DND-41 (cell line): ENCODE measurements around the gene OXNAD1.

ENCODE experiments used
- ATAC-seq: fragments of 200-7000 bp; cut with Tn5 transposase; 3 replicates; pipeline ENCODE4 v1.9.1; 2021; ENCODE audit warnings: low read depth; ENCODE audit not compliant: insufficient read depth
- DNase-seq: peaks from one replicate; pipeline ENCODE4 v3.0.0-alpha.2; 2020
- H2AFZ ChIP-seq: 2 replicates; pipeline ENCODE4 v1.6.0; 2012; ENCODE audit warnings: low read depth, low read length
- H3K27ac ChIP-seq: 2 replicates; pipeline ENCODE4 v1.5.1; 2012; ENCODE audit warnings: low read length, inconsistent platforms
- H3K27me3 ChIP-seq: fragments of 200-600 bp; sonication (generic); 2 replicates; pipeline ENCODE4 v1.6.0; 2012; ENCODE audit warnings: low read length, mild to moderate bottlenecking, inconsistent platforms; ENCODE audit not compliant: insufficient read depth, poor library complexity
- H3K36me3 ChIP-seq: 2 replicates; pipeline ENCODE4 v1.5.1; 2012; ENCODE audit warnings: low read length, inconsistent platforms; ENCODE audit not compliant: insufficient read depth
- H3K4me1 ChIP-seq: 2 replicates; pipeline ENCODE4 v1.5.1; 2012; ENCODE audit warnings: mild to moderate bottlenecking, low read length; ENCODE audit not compliant: insufficient read depth
- H3K4me2 ChIP-seq: 2 replicates; pipeline ENCODE4 v1.6.0; 2012; ENCODE audit warnings: mild to moderate bottlenecking, moderate library complexity, low read length, inconsistent platforms; ENCODE audit not compliant: insufficient read depth
- H3K4me3 ChIP-seq, 2 experiments: fragments of 200-600 bp in 1 of 2; shearing (Covaris generic) in 1 of 2; 2 replicates each; pipeline ENCODE4 v1.5.1; 2012 to 2016; ENCODE audit warnings: inconsistent platforms in 2 of 2, low read length in 2 of 2, mild to moderate bottlenecking in 2 of 2, low read depth in 1 of 2, moderate library complexity in 1 of 2
- H3K79me2 ChIP-seq: 2 replicates; pipeline ENCODE4 v1.6.0; 2012; ENCODE audit warnings: low read length, inconsistent platforms; ENCODE audit not compliant: insufficient read depth
- H3K9ac ChIP-seq: 2 replicates; pipeline ENCODE4 v1.6.0; 2012; ENCODE audit warnings: low read depth, mild to moderate bottlenecking, inconsistent platforms, low read length, moderate library complexity
- H3K9me3 ChIP-seq: 2 replicates; pipeline ENCODE4 v1.5.1; 2012; ENCODE audit warnings: low read length, moderate library complexity, mild to moderate bottlenecking, inconsistent platforms; ENCODE audit not compliant: insufficient read depth, severe bottlenecking
- H4K20me1 ChIP-seq: 2 replicates; pipeline ENCODE4 v1.6.0; 2012; ENCODE audit warnings: low read length; ENCODE audit not compliant: insufficient read depth
- CTCF ChIP-seq: IDR thresholded peaks from 2 replicates; pipeline ENCODE4 v1.5.1; 2012; ENCODE audit warnings: borderline replicate concordance, low read length, moderate library complexity, mild to moderate bottlenecking; ENCODE audit not compliant: poor library complexity, severe bottlenecking; ENCODE audit errors: extremely low read depth
- EZH2 ChIP-seq: IDR thresholded peaks from 3 replicates; pipeline ENCODE4 v1.6.1; 2012; ENCODE audit warnings: borderline replicate concordance, low read depth, mild to moderate bottlenecking, moderate library complexity, low read length, inconsistent platforms; ENCODE audit not compliant: severe bottlenecking

The OXNAD1 gene

GRCh38 chr3:16252988-16253387 is 12.0 kb upstream of the OXNAD1 start:
- TF ChIP-seq CTCF (no peak), EZH2 (no peak)
- Histone ChIP-seq H3K9ac (no peak overlapping the region), H3K4me1 (no peaks in the 10 kb centered on the region)

GRCh38 chr3:16253601-16254000 is 11.4 kb upstream of the OXNAD1 start:
- no peak for DNase-seq
- ATAC-seq = no peak
- H3K4me2 ChIP-seq = no peak overlapping the region
- H3K27me3 ChIP-seq = no peaks in the 10 kb centered on the region
- H2AFZ ChIP-seq = no peak overlapping the region
- H4K20me1 ChIP-seq = no peaks in the 10 kb centered on the region
- TF ChIP-seq CTCF = no peak
- no peak for TF ChIP-seq EZH2
- H3K79me2 ChIP-seq = no peaks in the 10 kb centered on the region
- 0 out of 2 replicates have a peak, but pooled peaks cover under 1% of the 10 kb centered on the region for H3K36me3 ChIP-seq
- H3K4me3 ChIP-seq = no peak overlapping the region
- H3K9me3 ChIP-seq = no peaks in the 10 kb centered on the region
- no peaks in the 10 kb centered on the region for H3K4me1 ChIP-seq
- H3K9ac ChIP-seq = no peak overlapping the region
- no peak overlapping the region for H3K27ac ChIP-seq

More at GRCh38 chr3:16252988-16253387, 12.0 kb upstream of the OXNAD1 start:
- Histone ChIP-seq H2AFZ (no peak overlapping the region), H3K9me3 (no peaks in the 10 kb centered on the region), H3K79me2 (no peaks in the 10 kb centered on the region), H3K27me3 (no peaks in the 10 kb centered on the region), H4K20me1 (no peaks in the 10 kb centered on the region), H3K36me3 (no peaks in the 10 kb centered on the region), H3K4me3 (no peak overlapping the region), H3K4me2 (no peak overlapping the region), H3K27ac (no peak overlapping the region)
- ATAC-seq (no peak), DNase-seq (no peak)

GRCh38 chr3:16254916-16255315 is 10.1 kb upstream of the OXNAD1 start:
- H3K27me3 ChIP-seq = no peaks in the 10 kb centered on the region
- no peaks in the 10 kb centered on the region for H4K20me1 ChIP-seq
- no peaks in the 10 kb centered on the region for H3K9me3 ChIP-seq
- no peak for TF ChIP-seq EZH2
- TF ChIP-seq CTCF = no peak
- DNase-seq = peak; percentile 27
- H3K79me2 ChIP-seq = no peaks in the 10 kb centered on the region
- peaks cover 13% of the 10 kb centered on the region for H3K36me3 ChIP-seq
- ATAC-seq = peak; percentile 75
- no peak overlapping the region for H3K4me2 ChIP-seq
- no peak overlapping the region for H3K9ac ChIP-seq
- H3K4me3 ChIP-seq = no peak overlapping the region
- H2AFZ ChIP-seq = no peak overlapping the region
- H3K4me1 ChIP-seq = no peaks in the 10 kb centered on the region
- H3K27ac ChIP-seq = no peak overlapping the region

GRCh38 chr3:16255326-16255725 is 9.7 kb upstream of the OXNAD1 start:
- Histone ChIP-seq H3K27ac (no peak overlapping the region), H3K36me3 (peaks cover 14% of the 10 kb centered on the region)
- DNase-seq = no peak

More at GRCh38 chr3:16255326-16255725, 9.7 kb upstream of the OXNAD1 start:
- H3K27me3 ChIP-seq = no peaks in the 10 kb centered on the region
- TF ChIP-seq EZH2 (no peak), CTCF (no peak)
- no peak overlapping the region for H3K4me3 ChIP-seq
- H3K9me3 ChIP-seq = no peaks in the 10 kb centered on the region
- H3K79me2 ChIP-seq = no peaks in the 10 kb centered on the region
- no peak overlapping the region for H3K9ac ChIP-seq
- no peak overlapping the region for H2AFZ ChIP-seq
- H4K20me1 ChIP-seq = no peaks in the 10 kb centered on the region
- ATAC-seq = no peak
- H3K4me2 ChIP-seq = no peak overlapping the region
- H3K4me1 ChIP-seq = no peaks in the 10 kb centered on the region
